NCI-H2029 treated with DMSO at 0.1 percent for 48 hours (cell line): ENCODE data around the gene HNF1B.
"Not testable (repeated sequence)": the region's sequence is repeated elsewhere in the genome, so short reads cannot be mapped to it uniquely, and the experiment has no call there.

Source experiments
- DNase-seq: peaks from one replicate; lab custom pipeline; 2025; lab: John Stamatoyannopoulos, UW

HNF1B gene

GRCh38 chr17:37702598-37702997 is 42.3 kb downstream of the HNF1B start:
- DNase-seq = no peak

DNA sequence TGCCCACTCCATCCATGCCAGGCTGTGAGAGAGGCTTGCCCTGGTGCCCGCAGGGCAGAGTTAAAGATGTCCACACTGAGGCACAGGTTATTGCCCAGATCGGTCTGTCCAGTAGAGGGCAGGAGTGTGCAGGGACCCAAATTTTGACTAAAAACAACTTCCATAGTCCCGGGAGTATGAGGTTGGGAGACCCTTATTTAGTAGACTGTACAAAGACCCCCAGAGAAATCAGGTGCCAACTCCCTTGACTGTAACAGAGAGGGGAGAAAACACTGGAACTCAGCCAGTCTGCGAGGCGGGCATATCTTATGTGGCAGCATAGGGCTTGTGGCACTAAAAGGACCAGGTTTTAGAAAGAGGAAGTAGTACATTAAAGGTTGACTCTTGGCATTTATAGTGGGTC is 43.4 kb downstream of the HNF1B start:
- no peak for DNase-seq

- DNase-seq = no peak
Observed at GRCh38 chr17:37700881-37701280, 44.0 kb downstream of the HNF1B start.

DNA sequence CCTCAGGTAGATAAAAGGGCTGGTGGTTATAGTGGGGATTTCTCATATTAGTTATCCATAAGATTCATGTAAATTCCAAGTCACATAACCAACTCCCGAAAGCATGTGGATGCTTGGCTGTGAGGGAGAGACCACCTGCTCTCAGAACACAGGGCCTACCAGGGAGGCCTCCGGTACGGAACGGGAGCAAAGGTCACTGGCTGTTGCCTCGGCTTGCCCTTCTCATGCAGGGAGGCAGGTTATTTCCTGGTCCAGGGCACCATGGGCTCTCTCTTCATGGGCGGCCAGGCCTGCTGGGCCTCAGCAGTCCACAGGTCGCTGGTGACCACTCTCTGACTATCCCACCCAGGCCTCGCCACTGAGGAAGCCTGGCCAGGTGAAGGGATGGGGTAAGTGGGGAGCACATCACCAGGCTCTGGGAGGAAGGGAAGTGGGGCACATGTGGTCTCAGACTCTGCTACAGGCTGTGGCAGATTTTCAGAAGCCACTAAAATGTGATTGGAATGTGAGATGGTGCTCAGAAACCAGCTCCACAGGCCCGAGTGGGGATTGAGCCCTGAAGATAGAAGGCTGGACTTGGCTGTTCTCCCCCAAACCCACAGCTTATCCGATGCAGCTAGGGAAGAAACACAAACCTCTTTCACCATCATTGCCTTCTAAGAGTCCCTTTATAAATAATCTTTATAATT is 45.4 kb downstream of the HNF1B start:
- no peak for DNase-seq

- DNase-seq = no peak
Observed at GRCh38 chr17:37698911-37699255, 46.0 kb downstream of the HNF1B start.

DNA sequence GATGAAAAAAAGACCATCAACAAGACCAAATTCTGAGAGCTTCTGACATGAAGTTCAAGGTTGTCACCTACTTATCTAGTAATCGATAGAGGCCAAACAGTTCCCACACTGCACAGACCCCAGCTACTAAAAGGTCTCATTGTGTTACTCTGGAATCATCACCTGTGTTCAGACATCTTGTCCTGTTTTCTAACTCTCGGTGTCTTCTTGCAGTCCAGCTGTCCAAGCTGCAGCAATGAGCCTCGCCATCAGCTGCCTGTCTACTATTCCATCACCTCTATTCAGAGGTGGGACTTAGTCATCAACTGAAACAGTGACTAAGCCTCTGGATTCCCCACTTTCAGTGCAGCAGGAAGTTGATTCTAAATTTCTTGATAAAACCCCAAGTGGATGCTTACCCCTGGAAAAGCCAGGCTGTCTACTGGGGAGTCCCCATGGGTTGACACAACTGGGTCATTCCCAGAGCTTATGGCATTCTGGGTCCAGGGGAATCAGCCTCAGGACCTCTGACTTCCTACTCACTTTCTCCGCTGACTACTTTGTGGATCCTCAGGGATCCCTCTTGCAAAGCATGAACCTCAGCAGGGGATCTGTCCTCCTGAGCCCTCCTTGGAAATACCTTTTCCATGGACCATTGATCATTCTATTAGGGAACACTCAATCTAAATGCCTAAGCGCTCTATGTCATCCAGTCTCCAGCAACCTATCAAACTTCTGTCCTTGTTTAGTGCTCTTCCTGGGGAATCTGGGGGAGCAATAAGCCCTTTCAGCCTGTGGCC is 46.5 kb downstream of the HNF1B start:
- DNase-seq = no peak

DNA sequence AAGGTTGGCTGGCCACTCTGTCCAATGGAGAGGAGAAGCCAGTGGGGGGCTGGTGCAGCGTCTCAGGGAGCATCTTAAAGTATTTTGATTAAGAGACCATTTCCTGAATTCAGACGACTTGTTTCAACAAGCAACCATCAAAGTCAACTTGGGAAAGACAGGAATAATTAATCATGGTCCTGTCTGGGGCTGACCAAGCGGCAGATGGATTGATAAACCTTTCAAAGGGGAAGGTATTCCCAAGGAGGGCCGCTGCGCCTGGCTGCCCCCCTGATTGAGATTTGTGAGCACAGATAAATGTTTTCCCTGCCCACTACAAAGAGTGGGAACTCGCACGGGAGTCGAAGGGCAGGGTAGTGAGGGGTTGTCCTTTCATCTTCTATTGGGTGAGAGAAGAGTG is 47.5 kb downstream of the HNF1B start:
- DNase-seq = no peak

DNA sequence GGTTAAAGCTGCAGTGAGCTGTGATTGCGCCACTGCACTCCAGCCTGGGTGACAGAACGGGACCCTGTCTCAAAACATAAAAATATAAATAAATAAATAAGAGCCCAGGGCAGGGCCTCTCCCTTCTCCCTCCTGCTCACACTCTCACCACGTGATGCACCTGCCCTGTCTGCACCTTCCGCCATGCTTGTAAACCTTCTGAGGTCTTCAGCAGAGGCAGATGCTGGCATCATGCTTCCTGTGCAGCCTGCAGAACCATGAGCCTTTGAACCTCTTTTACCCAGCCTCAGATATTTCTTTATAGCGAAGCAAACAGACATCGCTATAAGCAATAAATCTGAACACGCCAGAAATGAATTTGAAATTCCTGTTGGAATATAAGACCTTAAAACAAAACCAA is 48.5 kb downstream of the HNF1B start:
- no peak for DNase-seq

DNA sequence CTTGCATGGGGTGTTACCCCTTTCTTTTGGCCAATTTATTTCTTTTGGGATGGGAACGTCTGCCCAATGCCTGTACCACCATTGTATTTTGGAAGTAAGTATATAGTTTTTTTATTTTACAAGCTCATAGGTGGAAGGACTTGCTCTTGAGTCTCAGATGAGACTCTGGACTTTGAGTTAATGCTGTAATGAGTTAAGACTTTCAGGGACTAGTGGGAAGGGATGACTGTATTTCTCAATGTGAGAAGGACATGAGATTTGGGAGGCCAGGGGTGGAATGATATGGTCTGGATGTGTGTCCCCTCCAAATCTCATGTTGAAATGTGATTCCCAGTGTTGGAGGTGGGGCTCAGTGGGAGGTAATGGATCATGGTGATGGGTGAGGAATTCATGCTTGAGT is 49.1 kb downstream of the HNF1B start:
- no peak for DNase-seq

DNA sequence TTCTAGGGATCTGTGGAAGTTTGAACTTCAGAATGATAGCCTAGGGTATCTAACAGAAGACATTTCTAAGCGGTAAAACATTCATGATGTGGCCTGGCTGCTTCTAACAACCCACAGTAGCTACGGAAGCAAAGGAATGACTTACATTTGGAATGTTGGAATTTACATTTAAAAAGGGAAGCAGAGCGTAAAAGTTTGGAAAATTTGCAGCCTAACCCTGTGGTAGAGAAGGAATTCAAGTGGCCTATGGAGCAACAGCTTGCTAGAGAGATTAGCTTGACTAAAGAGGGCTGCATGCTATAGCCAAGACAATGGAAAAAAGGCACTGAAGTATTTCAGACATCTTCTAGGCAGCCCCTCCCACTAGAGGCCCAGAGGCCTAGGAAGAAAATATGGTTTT is 50.1 kb downstream of the HNF1B start:
- DNase-seq = no peak

- no peak for DNase-seq
Observed at GRCh38 chr17:37693328-37693727, 51.5 kb downstream of the HNF1B start.

DNA sequence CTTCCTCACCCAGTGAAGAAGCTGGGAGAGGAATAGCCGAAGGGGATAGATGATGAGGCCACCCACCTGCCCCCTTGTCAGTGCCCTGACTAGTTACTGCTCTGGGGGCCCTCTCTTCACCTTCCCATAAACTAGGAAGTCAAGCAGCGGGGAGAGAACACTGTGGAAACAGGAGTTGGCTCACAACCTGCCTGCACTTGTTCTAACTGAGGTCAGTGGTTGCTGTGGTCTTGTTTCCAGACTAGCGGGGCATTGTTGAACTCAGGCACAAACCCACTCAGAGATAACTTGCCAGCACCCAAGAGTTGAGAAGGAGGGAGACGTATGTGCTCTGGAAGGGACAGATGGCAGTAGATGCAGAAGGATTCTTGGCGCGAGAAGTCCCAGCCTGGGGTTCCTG is 53.1 kb downstream of the HNF1B start:
- no peak for DNase-seq

- no peak for DNase-seq
Observed at GRCh38 chr17:37689317-37689716, 55.5 kb downstream of the HNF1B start.

DNA sequence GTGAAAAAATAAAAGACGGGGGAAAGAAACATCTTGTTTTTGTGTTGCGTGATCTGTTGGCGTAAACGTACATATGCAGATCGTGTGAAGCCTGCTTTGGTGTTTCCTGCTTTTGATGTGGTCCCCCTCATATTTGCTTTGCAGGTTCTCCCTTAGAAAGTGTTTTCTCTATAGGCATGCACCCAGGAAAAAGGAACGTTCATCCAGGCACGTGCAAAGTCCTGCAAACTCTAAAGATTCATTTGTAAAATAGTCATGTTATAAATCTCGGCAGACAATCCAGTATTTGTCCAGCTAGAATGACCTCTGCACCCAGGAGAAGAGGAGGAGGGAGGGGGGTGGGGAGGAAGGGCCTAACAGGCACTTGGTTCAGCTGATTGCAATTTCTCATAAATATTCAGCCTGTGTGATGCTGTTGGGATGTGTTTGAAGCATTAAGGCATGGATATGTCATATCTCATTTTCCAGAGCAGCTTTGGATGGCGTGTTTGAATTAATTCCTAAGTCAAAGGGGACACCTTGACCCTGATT is 61.3 kb downstream of the HNF1B start:
- no peak for DNase-seq

- DNase-seq = no peak
Observed at GRCh38 chr17:37682007-37682406, 62.9 kb downstream of the HNF1B start.

DNA sequence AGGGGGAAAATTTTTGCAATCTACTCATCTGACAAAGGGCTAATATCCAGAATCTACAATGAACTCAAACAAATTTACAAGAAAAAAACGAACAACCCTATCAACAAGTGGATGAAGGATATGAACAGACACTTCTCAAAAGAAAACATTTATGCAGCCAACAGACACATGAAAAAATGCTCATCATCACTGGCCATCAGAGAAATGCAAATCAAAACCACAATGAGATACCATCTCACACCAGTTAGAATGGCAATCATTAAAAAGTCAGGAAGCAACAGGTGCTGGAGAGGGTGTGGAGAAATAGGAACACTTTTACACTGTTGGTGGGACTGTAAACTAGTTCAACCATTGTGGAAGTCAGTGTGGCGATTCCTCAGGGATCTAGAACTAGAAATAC is 64.9 kb downstream of the HNF1B start:
- not testable (repeated sequence) for DNase-seq

- DNase-seq = no peak
Observed at GRCh38 chr17:37678036-37678435, 66.8 kb downstream of the HNF1B start.

- DNase-seq = no peak
Observed at GRCh38 chr17:37677021-37677420, 67.8 kb downstream of the HNF1B start.

GRCh38 chr17:37676115-37676925 is 68.5 kb downstream of the HNF1B start:
- no peak for DNase-seq

- no peak for DNase-seq
Observed at GRCh38 chr17:37674511-37674910, 70.3 kb downstream of the HNF1B start.

- DNase-seq = no peak
Observed at GRCh38 chr17:37673386-37673785, 71.5 kb downstream of the HNF1B start.

DNA sequence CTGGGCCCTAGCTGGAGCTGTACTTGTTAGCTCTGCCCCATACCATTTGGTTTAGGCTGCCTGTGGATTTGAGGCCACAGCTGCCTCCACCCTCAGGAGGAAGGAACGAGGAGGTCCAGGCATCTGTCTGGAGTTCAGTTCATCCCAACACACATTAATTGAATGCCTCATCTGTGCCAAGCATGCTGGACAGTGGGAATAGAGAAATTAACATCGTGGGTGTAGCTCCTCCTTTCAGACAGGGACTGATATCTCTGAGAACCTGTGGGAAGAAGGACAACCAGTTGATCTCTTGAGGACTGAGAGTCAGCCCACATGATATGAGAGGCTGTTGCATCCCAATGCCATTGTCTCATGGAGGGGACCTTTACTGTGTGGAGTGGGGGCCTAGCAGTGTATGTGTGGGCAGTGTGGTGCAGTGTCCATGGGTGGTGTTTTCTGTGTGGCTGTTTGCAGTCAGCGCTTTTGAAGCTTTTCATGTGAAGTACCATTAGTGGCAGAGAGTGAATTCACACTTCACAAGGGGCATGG is 72.2 kb downstream of the HNF1B start:
- no peak for DNase-seq
